Kidney (tissue), 14 donors: ENCODE measurements around the gene MUC3A. TPM values are rescaled to one million over a fixed set of nuclear protein-coding genes. Genes with fewer than 3 reads are reported as not detected.

Experiments
- DNase-seq, 5 donors: peaks; one replicate each; pipeline ENCODE4 v3.0.0-alpha.2; 2013 to 2020
- FAIRE-seq: peaks from 2 replicates; lab custom pipeline; 2012; peaks lifted over from hg19 to GRCh38; lab: Jason Lieb, UNC
- H3K27ac ChIP-seq, 2 donors: one replicate each; pipeline ENCODE4 v1.7.0; 2013; ENCODE audit warnings: low read depth in 2 of 2, low read length in 2 of 2, inconsistent platforms in 1 of 2
- H3K27me3 ChIP-seq: one replicate; pipeline ENCODE4 v1.7.1; 2013; ENCODE audit warnings: low read length, inconsistent platforms; ENCODE audit not compliant: control insufficient read depth, insufficient read depth
- H3K36me3 ChIP-seq, 3 donors: one replicate each; pipeline versions ENCODE4 v1.7.0 to v1.7.1; 2013; ENCODE audit warnings: low read length in 3 of 3, control low read depth in 1 of 3, inconsistent platforms in 1 of 3; ENCODE audit not compliant: insufficient read depth in 3 of 3, control insufficient read depth in 2 of 3
- H3K4me1 ChIP-seq, 3 donors: one replicate each; pipeline versions ENCODE4 v1.7.0 to v1.7.1; 2013; ENCODE audit warnings: low read length in 3 of 3, inconsistent platforms in 1 of 3, low read depth in 1 of 3; ENCODE audit not compliant: control insufficient read depth in 2 of 3, insufficient read depth in 2 of 3
- H3K4me3 ChIP-seq, 3 donors: one replicate each; pipeline versions ENCODE4 v1.7.0 to v1.8.1; 2013; ENCODE audit warnings: low read length in 3 of 3, control low read depth in 1 of 3, inconsistent platforms in 1 of 3
- H3K9ac ChIP-seq, 3 donors: one replicate each; pipeline versions ENCODE4 v1.7.0 to v1.7.1; 2013; ENCODE audit warnings: low read length in 3 of 3, control low read depth in 1 of 3, inconsistent platforms in 1 of 3
- H3K9me3 ChIP-seq, 3 donors: one replicate each; pipeline versions ENCODE4 v1.7.0 to v1.7.1; 2013; ENCODE audit warnings: low read length in 3 of 3, control low read depth in 1 of 3, inconsistent platforms in 1 of 3; ENCODE audit not compliant: control insufficient read depth in 2 of 3, insufficient read depth in 1 of 3
- intact Hi-C: fragments of 100-400 bp; cut with DNase I; formaldehyde crosslinking; loops from one replicate; pipeline ENCODE4 v1.11.1; 2022
- polyA plus RNA-seq: library from polyadenylated mRNA; stranded (reverse); fragments of 350-450 nt; fragmentation: Illumina TruSeq; extraction: RNeasy Lipid Tissue Mini Kit (QIAGEN cat#74804); gene quantifications from one replicate; pipeline ENCODE4 v1.2.3, GENCODE V29; 2014; ENCODE audit warnings: low read depth, low replicate concordance; ENCODE audit not compliant: insufficient read depth
- total RNA-seq: library from RNA; stranded (reverse); fragmentation: NEBNext Ultra II Directional; extraction: Animal tissue kit (Norgen Biotek cat#: 25700); gene quantifications from one replicate; pipeline ENCODE4 v1.2.1, GENCODE V29; 2021
- TF ChIP-seq, protein P1 (sequence below): IDR thresholded peaks from 3 replicates; pipeline ENCODE4 v1.5.1; 2012; ENCODE audit warnings: mild to moderate bottlenecking, moderate library complexity, borderline replicate concordance; ENCODE audit not compliant: insufficient read depth; ENCODE audit errors: extremely low read depth
- donor health status: control.
- donor health status: control.
- donor health status: control.
- donor health status: control.
- donor health status: control.
- donor health status: DM: yes; HTN: yes; CAD: no.
- donor health status: Normal renal cell carcinoma (clear cell type).

MUC3A gene
- total and polyA plus RNA-seq, 2 donors from 2014 or later = 0.65 to 39.1 TPM

DNA sequence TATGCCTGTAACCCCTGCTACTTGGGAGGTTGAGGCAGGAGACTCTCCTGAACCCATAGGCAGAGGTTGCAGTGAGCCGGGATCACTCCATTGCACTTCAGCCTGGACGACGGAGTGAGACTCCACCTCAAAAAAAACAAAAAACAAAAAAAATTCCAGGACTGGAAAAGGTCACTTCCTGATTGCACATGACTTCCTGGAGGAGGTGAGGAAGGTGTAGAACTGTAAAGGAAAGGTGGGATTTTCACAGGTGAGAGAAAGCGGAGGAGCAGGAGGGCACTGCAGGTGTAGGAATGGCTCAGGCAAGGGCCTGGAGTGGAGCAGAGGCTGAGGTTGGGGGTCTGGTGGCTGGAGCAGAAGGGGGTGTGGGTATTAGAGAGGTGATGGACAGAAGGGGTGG, 3.2 kb upstream of the MUC3A start:
- no peaks in the 10 kb centered on the region for H3K27me3 ChIP-seq
- FAIRE-seq = no peak

DNA sequence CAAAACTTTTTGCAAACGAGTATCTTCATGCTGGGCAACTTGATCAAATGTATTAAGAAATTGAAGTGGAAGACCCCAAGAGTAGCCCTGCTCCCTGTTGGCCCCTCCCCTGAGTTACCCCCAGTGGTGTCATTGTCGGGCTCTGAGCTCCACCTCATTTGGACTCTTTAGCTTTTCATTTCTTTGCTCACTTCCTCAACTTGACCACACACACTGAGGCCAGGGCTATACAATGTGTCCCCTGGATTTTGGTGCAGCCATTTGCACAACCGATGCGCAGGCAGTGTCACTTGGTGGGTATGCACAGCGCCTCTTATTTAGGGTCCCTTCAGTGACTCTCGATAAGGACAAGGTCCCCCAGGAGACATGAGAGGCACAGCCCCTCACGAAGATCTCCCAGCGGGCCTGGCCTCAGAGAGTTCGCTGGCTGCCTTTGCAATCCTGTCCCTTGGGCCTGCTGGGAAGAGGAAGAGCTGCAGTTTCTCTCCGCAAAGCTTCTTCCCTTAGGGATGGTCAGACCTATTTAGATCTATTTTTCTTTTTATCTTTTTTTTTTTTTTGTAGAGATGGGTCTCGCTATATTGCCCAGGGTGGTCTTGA, 2.5 kb upstream of the MUC3A start:
- Histone ChIP-seq H3K27ac (no peak overlapping the region), H3K36me3 (no peaks in the 10 kb centered on the region), H3K27me3 (no peaks in the 10 kb centered on the region), H3K4me1 (no peaks in the 10 kb centered on the region), H3K4me3 (no peak overlapping the region), H3K9me3 (no peaks in the 10 kb centered on the region), H3K9ac (no peak overlapping the region)
- intact Hi-C loops = no loop called here
- TF ChIP-seq, protein P1, sequence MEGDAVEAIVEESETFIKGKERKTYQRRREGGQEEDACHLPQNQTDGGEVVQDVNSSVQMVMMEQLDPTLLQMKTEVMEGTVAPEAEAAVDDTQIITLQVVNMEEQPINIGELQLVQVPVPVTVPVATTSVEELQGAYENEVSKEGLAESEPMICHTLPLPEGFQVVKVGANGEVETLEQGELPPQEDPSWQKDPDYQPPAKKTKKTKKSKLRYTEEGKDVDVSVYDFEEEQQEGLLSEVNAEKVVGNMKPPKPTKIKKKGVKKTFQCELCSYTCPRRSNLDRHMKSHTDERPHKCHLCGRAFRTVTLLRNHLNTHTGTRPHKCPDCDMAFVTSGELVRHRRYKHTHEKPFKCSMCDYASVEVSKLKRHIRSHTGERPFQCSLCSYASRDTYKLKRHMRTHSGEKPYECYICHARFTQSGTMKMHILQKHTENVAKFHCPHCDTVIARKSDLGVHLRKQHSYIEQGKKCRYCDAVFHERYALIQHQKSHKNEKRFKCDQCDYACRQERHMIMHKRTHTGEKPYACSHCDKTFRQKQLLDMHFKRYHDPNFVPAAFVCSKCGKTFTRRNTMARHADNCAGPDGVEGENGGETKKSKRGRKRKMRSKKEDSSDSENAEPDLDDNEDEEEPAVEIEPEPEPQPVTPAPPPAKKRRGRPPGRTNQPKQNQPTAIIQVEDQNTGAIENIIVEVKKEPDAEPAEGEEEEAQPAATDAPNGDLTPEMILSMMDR = no peak
- FAIRE-seq (no peak), DNase-seq (no peak)

More for the DNA sequence above, 3.2 kb upstream of the MUC3A start:
- Histone ChIP-seq H3K9me3 (no peaks in the 10 kb centered on the region), H3K27ac (no peak overlapping the region), H3K36me3 (no peaks in the 10 kb centered on the region), H3K9ac (no peak overlapping the region), H3K4me3 (no peak overlapping the region), H3K4me1 (no peaks in the 10 kb centered on the region)
- TF ChIP-seq, protein P1 = no peak
- DNase-seq = no peak
- intact Hi-C loops = no loop called here

DNA sequence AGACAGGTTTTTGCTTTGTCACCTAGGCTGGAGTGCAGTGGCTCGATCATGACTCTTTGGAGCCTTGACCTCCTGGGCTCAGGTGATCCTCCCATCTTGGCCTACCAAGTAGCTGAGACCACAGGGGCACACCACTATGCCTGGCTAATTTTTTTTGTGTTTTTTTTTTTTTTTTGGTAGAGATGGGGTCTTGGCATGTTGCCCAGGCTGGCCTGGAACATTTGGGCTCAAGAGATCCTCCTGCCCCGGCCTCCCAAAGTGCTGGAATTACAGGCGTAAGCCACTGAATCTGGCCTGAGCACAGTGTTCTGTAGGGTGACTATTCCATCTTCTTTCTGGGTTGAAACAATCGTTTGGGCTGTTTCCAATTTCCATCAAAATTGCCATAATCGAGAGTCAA, 1.5 kb upstream of the MUC3A start:
- Histone ChIP-seq H3K9ac (no peak overlapping the region), H3K4me3 (no peak overlapping the region), H3K9me3 (no peaks in the 10 kb centered on the region), H3K27ac (no peak overlapping the region), H3K4me1 (no peaks in the 10 kb centered on the region), H3K36me3 (no peaks in the 10 kb centered on the region), H3K27me3 (no peaks in the 10 kb centered on the region)
- TF ChIP-seq, protein P1 = no peak
- intact Hi-C loops = no loop called here
- DNase-seq (no peak), FAIRE-seq (no peak)

DNA sequence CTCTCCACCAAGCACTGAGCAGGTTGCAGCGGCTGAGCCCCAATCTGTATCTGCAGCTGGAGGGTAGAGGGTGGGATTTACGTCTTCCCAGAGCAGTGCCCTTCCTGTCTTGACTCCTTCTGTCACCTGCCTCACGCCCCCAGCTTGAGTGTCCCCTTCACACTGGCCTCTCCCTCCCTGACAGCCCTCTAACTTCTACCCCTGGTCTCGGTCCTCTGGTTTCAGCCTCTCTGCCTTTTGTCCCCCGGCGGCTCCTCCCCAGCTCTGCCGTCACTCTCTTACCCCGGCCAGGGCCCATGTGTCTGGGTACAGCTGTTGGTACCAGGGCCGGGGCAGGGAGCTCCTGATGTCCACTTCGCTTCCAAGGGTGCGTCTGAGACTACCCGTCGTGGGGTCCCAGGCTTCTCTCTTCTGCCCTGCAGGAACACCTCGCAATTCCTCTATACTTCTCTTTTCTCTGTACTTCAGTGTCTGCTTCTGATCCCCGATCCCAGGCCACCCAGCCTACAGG, 654 bp downstream of the MUC3A start:
- no peak for FAIRE-seq

More for the DNA sequence above, 654 bp downstream of the MUC3A start:
- no peaks in the 10 kb centered on the region for H3K27me3 ChIP-seq
- TF ChIP-seq, protein P1 = no peak
- H3K36me3 ChIP-seq = no peaks in the 10 kb centered on the region
- intact Hi-C loops = no loop called here
- no peaks in the 10 kb centered on the region for H3K9me3 ChIP-seq
- peak in 1 of 5 donors; percentile 73 for DNase-seq
- no peaks in the 10 kb centered on the region for H3K4me1 ChIP-seq
- H3K9ac ChIP-seq = no peak overlapping the region
- no peak overlapping the region for H3K4me3 ChIP-seq
- H3K27ac ChIP-seq = no peak overlapping the region
